ENCODE data around the gene ITGB2. TPM values are rescaled to one million over a fixed set of nuclear protein-coding genes. Genes with fewer than 3 reads are reported as not detected.

ITGB2 gene
- total and polyA plus RNA-seq, 5 donors = 11.9 to 46.5 (median 27.1) TPM

GRCh38 chr21:44925378-44925755, 4.7 kb upstream of the ITGB2 start:
- no peaks in the 10 kb centered on the region for H3K9me3 ChIP-seq (ENCODE audit: control insufficient read depth, low read length)
- ATAC-seq (no peak), DNase-seq (no peak)
- intact Hi-C loops (cut with DNase I) = no loop called here
- no peak overlapping the region for H3K27ac ChIP-seq (ENCODE audit: low read length)
- no peaks in the 10 kb centered on the region for H3K27me3 ChIP-seq (ENCODE audit: control insufficient read depth, insufficient read depth)
- H3K4me3 ChIP-seq (ENCODE audit: low read length) = no peak overlapping the region
- 82% methylated on average over 1 of the region's 1 CpG for WGBS
- no peaks in the 10 kb centered on the region for H3K4me1 ChIP-seq (ENCODE audit: control insufficient read depth, insufficient read depth, low read length)

- Histone ChIP-seq H3K27ac (ENCODE audit: low read length) (no peak overlapping the region), H3K9me3 (ENCODE audit: control insufficient read depth, low read length) (no peaks in the 10 kb centered on the region), H3K4me3 (ENCODE audit: low read length) (no peak overlapping the region), H3K27me3 (ENCODE audit: control insufficient read depth, insufficient read depth) (no peaks in the 10 kb centered on the region), H3K4me1 (ENCODE audit: control insufficient read depth, insufficient read depth, low read length) (no peaks in the 10 kb centered on the region)
- WGBS = 64% methylated on average over 10 of the region's 10 CpGs
- ATAC-seq = no peak
- DNase-seq = no peak
- intact Hi-C loops (cut with DNase I) = no loop called here
Observed at GRCh38 chr21:44924606-44925377, 4.1 kb upstream of the ITGB2 start.

- 81% methylated on average over 10 of the region's 10 CpGs for WGBS
- Histone ChIP-seq H3K4me3 (ENCODE audit: low read length) (no peak overlapping the region), H3K27me3 (ENCODE audit: control insufficient read depth, insufficient read depth) (no peaks in the 10 kb centered on the region), H3K4me1 (ENCODE audit: control insufficient read depth, insufficient read depth, low read length) (no peaks in the 10 kb centered on the region), H3K9me3 (ENCODE audit: control insufficient read depth, low read length) (no peaks in the 10 kb centered on the region), H3K27ac (ENCODE audit: low read length) (no peak overlapping the region)
- ATAC-seq = no peak
- intact Hi-C loops (cut with DNase I) = no loop called here
- DNase-seq = no peak
Observed at GRCh38 chr21:44923480-44924084, 2.9 kb upstream of the ITGB2 start.

- DNase-seq (no peak), ATAC-seq (no peak)
- Histone ChIP-seq H3K9me3 (ENCODE audit: control insufficient read depth, low read length) (no peaks in the 10 kb centered on the region), H3K27me3 (ENCODE audit: control insufficient read depth, insufficient read depth) (no peaks in the 10 kb centered on the region), H3K4me3 (ENCODE audit: low read length) (no peak overlapping the region), H3K27ac (ENCODE audit: low read length) (no peak overlapping the region), H3K4me1 (ENCODE audit: control insufficient read depth, insufficient read depth, low read length) (no peaks in the 10 kb centered on the region)
- intact Hi-C loops (cut with DNase I) = no loop called here
- WGBS = 71% methylated on average over 5 of the region's 5 CpGs
Observed at GRCh38 chr21:44921928-44922327, 1.2 kb upstream of the ITGB2 start.

GRCh38 chr21:44919913-44920693, 596 bp downstream of the ITGB2 start:
- Histone ChIP-seq H3K27me3 (ENCODE audit: control insufficient read depth, insufficient read depth) (no peaks in the 10 kb centered on the region), H3K4me1 (ENCODE audit: control insufficient read depth, insufficient read depth, low read length) (no peaks in the 10 kb centered on the region), H3K27ac (ENCODE audit: low read length) (no peak overlapping the region), H3K4me3 (ENCODE audit: low read length) (peak overlapping the region; percentile 6), H3K9me3 (ENCODE audit: control insufficient read depth, low read length) (no peaks in the 10 kb centered on the region)
- ATAC-seq (peak; percentile 24 to 36), DNase-seq (peak in 2 of 3 donors; percentile 47 to 63)
- intact Hi-C loops (cut with DNase I) = no loop called here
- WGBS = 58% methylated on average over 28 of the region's 28 CpGs

GRCh38 chr21:44919111-44919912, 1.4 kb downstream of the ITGB2 start:
- H3K27ac ChIP-seq (ENCODE audit: low read length) = no peak overlapping the region

GRCh38 chr21:44918581-44919033, 2.1 kb downstream of the ITGB2 start:
- no peaks in the 10 kb centered on the region for H3K27me3 ChIP-seq (ENCODE audit: control insufficient read depth, insufficient read depth)
- WGBS = 46% methylated on average over 13 of the region's 13 CpGs
- no peak overlapping the region for H3K27ac ChIP-seq (ENCODE audit: low read length)
- DNase-seq (peak in 2 of 3 donors; percentile 22 to 28), ATAC-seq (no peak)
- no peak overlapping the region for H3K4me3 ChIP-seq (ENCODE audit: low read length)
- H3K9me3 ChIP-seq (ENCODE audit: control insufficient read depth, low read length) = no peaks in the 10 kb centered on the region
- no peaks in the 10 kb centered on the region for H3K4me1 ChIP-seq (ENCODE audit: control insufficient read depth, insufficient read depth, low read length)
- intact Hi-C loops (cut with DNase I) = no loop called here

More at GRCh38 chr21:44919111-44919912, 1.4 kb downstream of the ITGB2 start:
- Histone ChIP-seq H3K4me1 (ENCODE audit: control insufficient read depth, insufficient read depth, low read length) (no peaks in the 10 kb centered on the region), H3K4me3 (ENCODE audit: low read length) (peak overlapping the region; percentile 6), H3K9me3 (ENCODE audit: control insufficient read depth, low read length) (no peaks in the 10 kb centered on the region), H3K27me3 (ENCODE audit: control insufficient read depth, insufficient read depth) (no peaks in the 10 kb centered on the region)
- WGBS = 40% methylated on average over 22 of the region's 26 CpGs
- peak in 2 of 3 donors; percentile 64 to 68 for DNase-seq
- intact Hi-C loops (cut with DNase I) = no loop called here
- peak in 1 of 2 donors; percentile 15 for ATAC-seq

GRCh38 chr21:44918107-44918470, 2.6 kb downstream of the ITGB2 start:
- intact Hi-C loops (cut with DNase I) = no loop called here
- ATAC-seq (no peak), DNase-seq (peak in 2 of 3 donors; percentile 38 to 48)
- Histone ChIP-seq H3K27me3 (ENCODE audit: control insufficient read depth, insufficient read depth) (no peaks in the 10 kb centered on the region), H3K4me3 (ENCODE audit: low read length) (no peak overlapping the region), H3K4me1 (ENCODE audit: control insufficient read depth, insufficient read depth, low read length) (no peaks in the 10 kb centered on the region), H3K27ac (ENCODE audit: low read length) (no peak overlapping the region), H3K9me3 (ENCODE audit: control insufficient read depth, low read length) (no peaks in the 10 kb centered on the region)
- WGBS = 73% methylated on average over 12 of the region's 12 CpGs

GRCh38 chr21:44917446-44918106, 3.1 kb downstream of the ITGB2 start:
- intact Hi-C loops (cut with DNase I) = no loop called here
- Histone ChIP-seq H3K4me1 (ENCODE audit: control insufficient read depth, insufficient read depth, low read length) (no peaks in the 10 kb centered on the region), H3K27ac (ENCODE audit: low read length) (no peak overlapping the region), H3K4me3 (ENCODE audit: low read length) (no peak overlapping the region), H3K27me3 (ENCODE audit: control insufficient read depth, insufficient read depth) (no peaks in the 10 kb centered on the region), H3K9me3 (ENCODE audit: control insufficient read depth, low read length) (no peaks in the 10 kb centered on the region)
- DNase-seq (no peak), ATAC-seq (no peak)
- 83% methylated on average over 15 of the region's 15 CpGs for whole genome bisulfite sequencing

GRCh38 chr21:44916965-44917364, 3.7 kb downstream of the ITGB2 start:
- Histone ChIP-seq H3K9me3 (ENCODE audit: control insufficient read depth, low read length) (no peaks in the 10 kb centered on the region), H3K27ac (ENCODE audit: low read length) (no peak overlapping the region), H3K4me1 (ENCODE audit: control insufficient read depth, insufficient read depth, low read length) (no peaks in the 10 kb centered on the region), H3K27me3 (ENCODE audit: control insufficient read depth, insufficient read depth) (no peaks in the 10 kb centered on the region), H3K4me3 (ENCODE audit: low read length) (no peak overlapping the region)
- WGBS = 52% methylated on average over 7 of the region's 7 CpGs
- no peak for ATAC-seq
- intact Hi-C loops (cut with DNase I) = no loop called here
- DNase-seq = no peak
